Measurements from ENCODE around the gene HEATR1.

DNA sequence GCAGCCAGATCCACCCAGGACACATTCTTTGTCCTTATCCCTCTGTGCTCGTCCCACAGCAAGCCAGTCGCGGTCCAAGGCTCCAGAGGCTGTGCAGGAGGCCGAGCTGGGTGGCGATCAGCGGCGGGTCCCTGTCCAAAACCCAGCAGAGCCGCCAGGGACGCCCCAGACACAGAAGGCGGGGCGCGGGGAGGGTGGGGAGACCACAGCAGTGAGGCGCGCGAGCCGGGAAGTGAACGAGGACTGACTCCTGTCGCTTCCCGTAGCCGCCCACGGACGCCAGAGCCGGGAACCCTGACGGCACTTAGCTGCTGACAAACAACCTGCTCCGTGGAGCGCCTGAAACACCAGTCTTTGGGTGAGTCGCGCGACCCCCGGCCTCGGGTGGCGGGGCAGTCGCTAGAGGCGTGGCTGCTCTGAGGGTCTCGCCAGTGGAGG, 80.6 kb downstream of the HEATR1 start, which contains the start of gene LGALS8:
- TF ChIP-seq, protein P1, sequence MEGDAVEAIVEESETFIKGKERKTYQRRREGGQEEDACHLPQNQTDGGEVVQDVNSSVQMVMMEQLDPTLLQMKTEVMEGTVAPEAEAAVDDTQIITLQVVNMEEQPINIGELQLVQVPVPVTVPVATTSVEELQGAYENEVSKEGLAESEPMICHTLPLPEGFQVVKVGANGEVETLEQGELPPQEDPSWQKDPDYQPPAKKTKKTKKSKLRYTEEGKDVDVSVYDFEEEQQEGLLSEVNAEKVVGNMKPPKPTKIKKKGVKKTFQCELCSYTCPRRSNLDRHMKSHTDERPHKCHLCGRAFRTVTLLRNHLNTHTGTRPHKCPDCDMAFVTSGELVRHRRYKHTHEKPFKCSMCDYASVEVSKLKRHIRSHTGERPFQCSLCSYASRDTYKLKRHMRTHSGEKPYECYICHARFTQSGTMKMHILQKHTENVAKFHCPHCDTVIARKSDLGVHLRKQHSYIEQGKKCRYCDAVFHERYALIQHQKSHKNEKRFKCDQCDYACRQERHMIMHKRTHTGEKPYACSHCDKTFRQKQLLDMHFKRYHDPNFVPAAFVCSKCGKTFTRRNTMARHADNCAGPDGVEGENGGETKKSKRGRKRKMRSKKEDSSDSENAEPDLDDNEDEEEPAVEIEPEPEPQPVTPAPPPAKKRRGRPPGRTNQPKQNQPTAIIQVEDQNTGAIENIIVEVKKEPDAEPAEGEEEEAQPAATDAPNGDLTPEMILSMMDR (IDR thresholded peaks at IDR 0.05), result peak in 1 of 6 experiments; percentile 8
- peak; percentile 23 to 59 for TF ChIP-seq POLR2A (IDR thresholded peaks at IDR 0.05)

Data from thyroid gland (tissue), 4 donors.